Fibroblast of skin of right quadriceps (primary cell): ENCODE measurements around the gene ASPSCR1.

Experiments used
- DNase-seq: peaks from one replicate; pipeline ENCODE4 v3.0.0-alpha.2; 2013

Gene ASPSCR1

GRCh38 chr17:82056729-82057621 is 79.5 kb downstream of the ASPSCR1 start:
- no peak for DNase-seq

GRCh38 chr17:82058230-82058854 is 80.9 kb downstream of the ASPSCR1 start:
- DNase-seq: no peak

GRCh38 chr17:82058855-82059249 is 81.4 kb downstream of the ASPSCR1 start:
- DNase-seq: no peak

- DNase-seq: no peak
Observed at GRCh38 chr17:82059272-82060000, 82.0 kb downstream of the ASPSCR1 start.

GRCh38 chr17:82060001-82060380 is 82.6 kb downstream of the ASPSCR1 start:
- no peak for DNase-seq

- no peak for DNase-seq
Observed at GRCh38 chr17:82060614-82061013, 83.2 kb downstream of the ASPSCR1 start.

GRCh38 chr17:82061047-82061925 is 83.9 kb downstream of the ASPSCR1 start:
- DNase-seq: no peak

- no peak for DNase-seq
Observed at GRCh38 chr17:82062076-82062983, 84.9 kb downstream of the ASPSCR1 start.

- DNase-seq: no peak
Observed at GRCh38 chr17:82062984-82063368, 85.5 kb downstream of the ASPSCR1 start.

- no peak for DNase-seq
Observed at GRCh38 chr17:82063424-82064415, 86.3 kb downstream of the ASPSCR1 start.

- DNase-seq: no peak
Observed at GRCh38 chr17:82064433-82065192, 87.2 kb downstream of the ASPSCR1 start.

GRCh38 chr17:82065193-82065637 is 87.8 kb downstream of the ASPSCR1 start:
- DNase-seq: peak; percentile 18

- DNase-seq: peak; percentile 61
Observed at GRCh38 chr17:82065638-82066303, 88.3 kb downstream of the ASPSCR1 start, which contains the start of gene DUS1L. DUS1L (minus strand) TSS chr17:82065804; CDS start chr17:82065059, 745 bp downstream.
